Fibroblast of skin of back (primary cell): ENCODE measurements around the gene RIPOR2.
"Not testable (repeated sequence)": the region's sequence is repeated elsewhere in the genome, so short reads cannot be mapped to it uniquely, and the experiment has no call there.

Experiments
- DNase-seq: peaks from one replicate; pipeline ENCODE4 v3.0.0-alpha.2; 2013

The RIPOR2 gene

DNA sequence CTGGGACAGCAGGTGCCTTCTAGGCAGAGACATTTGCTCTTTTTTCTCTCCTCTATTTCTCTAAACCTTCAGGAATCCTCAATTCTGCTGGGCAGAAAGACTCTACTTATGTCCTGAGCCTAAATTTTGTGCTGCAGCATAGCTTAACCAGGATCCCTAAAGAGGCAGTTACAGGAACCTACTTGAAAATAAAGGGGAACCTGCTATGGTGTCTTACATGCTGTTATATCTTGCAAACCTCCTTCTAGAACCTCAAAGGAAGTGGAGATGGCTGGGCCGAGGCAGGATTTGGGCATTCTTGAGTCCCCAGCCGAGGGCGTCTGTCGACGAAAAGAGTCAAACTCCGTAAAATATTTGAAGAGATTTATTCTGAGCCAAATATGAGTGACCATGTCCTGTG is 178.1 kb downstream of the RIPOR2 start:
- DNase-seq: no peak

DNA sequence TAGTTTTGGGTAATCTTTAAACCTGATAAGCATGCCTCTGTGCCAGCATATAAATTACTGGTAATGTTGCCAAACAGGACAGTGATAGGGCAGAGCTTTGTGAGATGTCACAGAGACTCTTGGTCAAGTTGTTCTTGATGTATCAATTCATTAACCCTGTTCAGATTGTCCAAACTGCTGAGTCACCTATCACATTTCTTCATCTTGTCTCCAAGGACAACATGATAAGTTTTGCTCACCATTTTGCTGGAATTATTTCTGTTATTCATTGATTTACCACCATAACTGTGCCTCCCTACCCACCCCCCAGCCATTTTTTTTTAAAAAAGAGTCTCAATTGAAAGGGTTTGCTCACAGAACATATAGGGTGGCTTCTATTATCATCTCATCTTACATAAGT is 180.5 kb downstream of the RIPOR2 start:
- no peak for DNase-seq

DNA sequence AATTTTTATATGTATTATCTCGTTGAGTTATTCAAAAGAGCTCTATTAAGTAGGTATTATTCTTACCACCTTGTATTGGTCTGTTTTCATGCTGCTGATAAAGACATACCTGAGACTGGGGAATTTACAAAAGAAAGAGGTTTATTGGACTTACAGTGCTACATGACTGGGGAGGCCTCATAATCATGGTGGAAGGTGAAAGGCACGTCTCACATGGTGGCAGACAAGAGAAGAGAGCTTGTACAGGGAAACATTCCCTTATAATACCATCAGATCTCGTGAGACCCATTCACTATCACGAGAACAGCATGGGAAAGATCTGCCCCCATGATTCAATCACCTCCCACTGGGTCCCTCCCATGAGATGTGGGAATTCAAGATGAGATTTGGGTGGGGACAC is 181.4 kb downstream of the RIPOR2 start:
- not testable (repeated sequence) for DNase-seq
